Astrocyte (in vitro differentiated cells and primary cell): ENCODE data around the gene DAP. TPM values are rescaled to one million over a fixed set of nuclear protein-coding genes. Genes with fewer than 3 reads are reported as not detected.

Source experiments
- DNase-seq: peaks from one replicate; pipeline ENCODE4 v3.0.0-alpha.2; 2010; ENCODE audit warnings: low read depth
- FAIRE-seq: peaks from 2 replicates; lab custom pipeline; 2011; peaks lifted over from hg19 to GRCh38; lab: Jason Lieb, UNC
- H2AFZ ChIP-seq: 2 replicates; pipeline ENCODE4 v1.6.0; 2012; ENCODE audit warnings: low read depth, low read length, inconsistent platforms
- H3K27ac ChIP-seq: 2 replicates; pipeline ENCODE4 v1.5.1; 2011; ENCODE audit warnings: low read depth, low read length, inconsistent platforms
- H3K27me3 ChIP-seq: 2 replicates; pipeline ENCODE4 v1.6.0; 2011; ENCODE audit warnings: low read length, inconsistent platforms; ENCODE audit not compliant: insufficient read depth
- H3K36me3 ChIP-seq: 2 replicates; pipeline ENCODE4 v1.5.1; 2011; ENCODE audit warnings: low read length, inconsistent platforms; ENCODE audit not compliant: insufficient read depth
- H3K4me1 ChIP-seq: 2 replicates; pipeline ENCODE4 v1.5.1; 2011; ENCODE audit warnings: low read length, inconsistent platforms; ENCODE audit not compliant: insufficient read depth
- H3K4me2 ChIP-seq: 2 replicates; pipeline ENCODE4 v1.6.0; 2012; ENCODE audit warnings: low read length, inconsistent platforms
- H3K4me3 ChIP-seq: 2 replicates; pipeline ENCODE4 v1.5.1; 2011; ENCODE audit warnings: low read depth, mild to moderate bottlenecking, low read length, inconsistent platforms; ENCODE audit not compliant: insufficient read depth
- H3K79me2 ChIP-seq: 2 replicates; pipeline ENCODE4 v1.6.0; 2012; ENCODE audit warnings: mild to moderate bottlenecking, low read length, inconsistent platforms; ENCODE audit not compliant: insufficient read depth
- H3K9ac ChIP-seq: 2 replicates; pipeline ENCODE4 v1.6.0; 2012; ENCODE audit warnings: mild to moderate bottlenecking, low read length, inconsistent platforms
- H3K9me3 ChIP-seq: 2 replicates; pipeline ENCODE4 v1.5.1; 2012; ENCODE audit warnings: low read depth, mild to moderate bottlenecking, low read length, inconsistent platforms; ENCODE audit not compliant: insufficient read depth
- H4K20me1 ChIP-seq: 2 replicates; pipeline ENCODE4 v1.6.0; 2012; ENCODE audit warnings: low read length, inconsistent platforms; ENCODE audit not compliant: insufficient read depth
- H3K27ac Mint-ChIP-seq: one replicate; pipeline ENCODE4 v1.8.0; 2021; ENCODE audit warnings: mild to moderate bottlenecking, mixed read lengths; ENCODE audit not compliant: unreplicated experiment
- H3K27me3 Mint-ChIP-seq: one replicate; pipeline ENCODE4 v1.8.0; 2021; ENCODE audit warnings: low read depth, mixed read lengths; ENCODE audit not compliant: unreplicated experiment
- H3K36me3 Mint-ChIP-seq: one replicate; pipeline ENCODE4 v1.8.0; 2021; ENCODE audit warnings: low read depth, mixed read lengths; ENCODE audit not compliant: unreplicated experiment
- H3K4me1 Mint-ChIP-seq: one replicate; pipeline ENCODE4 v1.8.0; 2021; ENCODE audit warnings: low read depth, mixed read lengths; ENCODE audit not compliant: unreplicated experiment
- H3K4me3 Mint-ChIP-seq: one replicate; pipeline ENCODE4 v1.8.0; 2021; ENCODE audit warnings: mild to moderate bottlenecking, moderate library complexity, mixed read lengths; ENCODE audit not compliant: unreplicated experiment
- H3K9me3 Mint-ChIP-seq: one replicate; pipeline ENCODE4 v1.8.0; 2021; ENCODE audit warnings: mild to moderate bottlenecking, mixed read lengths; ENCODE audit not compliant: unreplicated experiment
- CTCF ChIP-seq: IDR thresholded peaks from 2 replicates; pipeline ENCODE4 v1.5.1; 2011; ENCODE audit warnings: low read depth, mild to moderate bottlenecking, inconsistent platforms, low read length, moderate library complexity; ENCODE audit not compliant: insufficient read depth
- EZH2 ChIP-seq: IDR thresholded peaks from 2 replicates; pipeline ENCODE4 v1.6.1; 2012; ENCODE audit warnings: mild to moderate bottlenecking, low read length, inconsistent platforms; ENCODE audit not compliant: insufficient read depth
- total RNA-seq: library from RNA; stranded (reverse); gene quantifications from 2 replicates; pipeline ENCODE4 v1.2.1, GENCODE V29; 2021

DAP gene
- total RNA-seq, 1 donor from 2014 or later: 239 TPM

- Histone ChIP-seq H3K9me3 (no peaks in the 10 kb centered on the region), H4K20me1 (peaks cover 78% of the 10 kb centered on the region), H2AFZ (no peak overlapping the region), H3K36me3 (peaks cover 28% of the 10 kb centered on the region), H3K4me3 (no peak overlapping the region), H3K27ac (no peak overlapping the region), H3K9ac (no peak overlapping the region), H3K79me2 (peaks cover 80% of the 10 kb centered on the region), H3K4me2 (no peak overlapping the region), H3K4me1 (no peaks in the 10 kb centered on the region), H3K27me3 (no peaks in the 10 kb centered on the region)
- H3K4me3 Mint-ChIP-seq: no peak overlapping the region
- no peaks in the 10 kb centered on the region for H3K9me3 Mint-ChIP-seq
- no peaks in the 10 kb centered on the region for H3K27me3 Mint-ChIP-seq
- TF ChIP-seq CTCF (no peak), EZH2 (no peak)
- no peak for DNase-seq
- H3K27ac Mint-ChIP-seq: no peak overlapping the region
- H3K4me1 Mint-ChIP-seq: peaks cover 6% of the 10 kb centered on the region
- FAIRE-seq: no peak
- H3K36me3 Mint-ChIP-seq: peaks cover 26% of the 10 kb centered on the region
Measured at GRCh38 chr5:10734832-10735523, 26.1 kb downstream of the DAP start.

GRCh38 chr5:10734037-10734709 is 26.9 kb downstream of the DAP start:
- Histone ChIP-seq H3K27ac (no peak overlapping the region), H3K9ac (no peak overlapping the region), H4K20me1 (peaks cover 79% of the 10 kb centered on the region), H3K4me2 (no peak overlapping the region), H2AFZ (no peak overlapping the region), H3K36me3 (peaks cover 29% of the 10 kb centered on the region), H3K4me3 (no peak overlapping the region), H3K4me1 (no peaks in the 10 kb centered on the region), H3K9me3 (no peaks in the 10 kb centered on the region), H3K27me3 (no peaks in the 10 kb centered on the region), H3K79me2 (peaks cover 79% of the 10 kb centered on the region)
- TF ChIP-seq CTCF (no peak), EZH2 (no peak)
- peaks cover 23% of the 10 kb centered on the region for H3K36me3 Mint-ChIP-seq
- DNase-seq: no peak
- FAIRE-seq: no peak
- no peaks in the 10 kb centered on the region for H3K9me3 Mint-ChIP-seq
- peaks cover 11% of the 10 kb centered on the region for H3K4me1 Mint-ChIP-seq
- H3K27me3 Mint-ChIP-seq: no peaks in the 10 kb centered on the region
- no peak overlapping the region for H3K4me3 Mint-ChIP-seq
- no peak overlapping the region for H3K27ac Mint-ChIP-seq

DNA sequence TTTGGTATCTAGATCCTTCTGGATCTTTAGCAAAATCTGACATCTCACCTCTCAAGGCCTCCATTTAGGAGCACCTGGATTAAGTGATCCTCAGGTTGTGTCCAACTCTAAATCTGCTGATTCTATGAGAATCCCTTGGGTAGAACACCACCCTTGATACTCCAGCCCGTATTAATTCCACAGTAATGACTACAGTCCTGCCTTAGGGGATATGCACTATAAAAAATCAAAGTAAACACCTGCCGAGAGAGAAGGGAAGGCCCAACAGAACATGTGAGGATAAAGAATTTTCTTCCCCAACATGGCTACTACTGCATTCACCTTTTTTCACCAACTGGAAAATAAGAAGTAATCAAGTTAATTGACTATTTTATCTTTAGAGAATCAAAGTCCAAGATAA is 27.6 kb downstream of the DAP start:
- H3K9me3 Mint-ChIP-seq: no peaks in the 10 kb centered on the region
- H3K36me3 Mint-ChIP-seq: peaks cover 20% of the 10 kb centered on the region
- H3K4me1 ChIP-seq: no peaks in the 10 kb centered on the region
- H3K4me1 Mint-ChIP-seq: peaks cover 7% of the 10 kb centered on the region
- H4K20me1 ChIP-seq: peaks cover 78% of the 10 kb centered on the region
- no peak overlapping the region for H3K4me3 Mint-ChIP-seq
- no peak overlapping the region for H3K27ac ChIP-seq
- no peak overlapping the region for H3K9ac ChIP-seq
- no peaks in the 10 kb centered on the region for H3K9me3 ChIP-seq
- H3K36me3 ChIP-seq: peaks cover 29% of the 10 kb centered on the region
- FAIRE-seq (no peak), DNase-seq (no peak)
- H3K27ac Mint-ChIP-seq: no peak overlapping the region
- peaks cover 83% of the 10 kb centered on the region for H3K79me2 ChIP-seq
- TF ChIP-seq EZH2 (no peak), CTCF (no peak)
- H3K4me3 ChIP-seq: no peak overlapping the region
- H2AFZ ChIP-seq: no peak overlapping the region
- H3K27me3 ChIP-seq: no peaks in the 10 kb centered on the region
- H3K4me2 ChIP-seq: no peak overlapping the region
- H3K27me3 Mint-ChIP-seq: no peaks in the 10 kb centered on the region
